HEK293 (cell line): ENCODE measurements around the gene LY6G6F.

ENCODE experiments used
- ATF2 ChIP-seq: fragments of 450-650 bp; formaldehyde crosslinking; IDR thresholded peaks from 2 replicates; pipeline ENCODE4 v1.5.1; 2016; ENCODE audit warnings: missing biosample characterization, missing genetic modification characterization, low read depth
- GFI1B ChIP-seq: fragments of 450-650 bp; formaldehyde crosslinking; IDR thresholded peaks from 2 replicates; pipeline ENCODE4 v1.5.1; 2016; ENCODE audit warnings: missing biosample characterization, missing genetic modification characterization
- GLI4 ChIP-seq: fragments of 450-650 bp; formaldehyde crosslinking; IDR thresholded peaks from 2 replicates; pipeline ENCODE4 v1.5.1; 2016; ENCODE audit warnings: missing biosample characterization, missing genetic modification characterization
- GLIS1 ChIP-seq: fragments of 450-650 bp; formaldehyde crosslinking; IDR thresholded peaks from 2 replicates; pipeline ENCODE4 v1.5.1; 2016; ENCODE audit warnings: missing biosample characterization, missing genetic modification characterization
- GLIS2 ChIP-seq: fragments of 450-650 bp; formaldehyde crosslinking; IDR thresholded peaks from 2 replicates; pipeline ENCODE4 v1.5.1; 2016; ENCODE audit warnings: missing biosample characterization, missing genetic modification characterization
- HOXA7 ChIP-seq: sonication (generic); formaldehyde crosslinking; IDR thresholded peaks from 2 replicates; pipeline ENCODE4 v1.8.1; 2022; ENCODE audit warnings: missing genetic modification reagents, borderline replicate concordance
- KLF1 ChIP-seq: fragments of 450-650 bp; formaldehyde crosslinking; IDR thresholded peaks from 2 replicates; pipeline ENCODE4 v1.5.1; 2016; ENCODE audit warnings: missing biosample characterization, missing genetic modification characterization
- OSR2 ChIP-seq: fragments of 450-650 bp; formaldehyde crosslinking; IDR thresholded peaks from 2 replicates; pipeline ENCODE4 v1.5.1; 2016; ENCODE audit warnings: missing biosample characterization, missing genetic modification characterization
- PRDM6 ChIP-seq: fragments of 450-650 bp; formaldehyde crosslinking; IDR thresholded peaks from 2 replicates; pipeline ENCODE4 v1.5.1; 2017; ENCODE audit warnings: missing biosample characterization, missing genetic modification characterization
- SP2 ChIP-seq: fragments of 450-650 bp; formaldehyde crosslinking; IDR thresholded peaks from 2 replicates; pipeline ENCODE4 v1.5.1; 2016; ENCODE audit warnings: missing biosample characterization, missing genetic modification characterization
- TRIM28 ChIP-seq: IDR thresholded peaks from 2 replicates; pipeline ENCODE4 v1.6.1; 2011; ENCODE audit warnings: low read length, control low read depth, borderline replicate concordance
- ZBTB7A ChIP-seq: fragments of 450-650 bp; formaldehyde crosslinking; IDR thresholded peaks from 2 replicates; pipeline ENCODE4 v1.5.1; 2016; ENCODE audit warnings: low read depth, missing biosample characterization, missing genetic modification characterization
- ZFHX2 ChIP-seq: fragments of 450-650 bp; formaldehyde crosslinking; conservative IDR thresholded peaks from 2 replicates; pipeline ENCODE4 v1.5.1; 2016; ENCODE audit warnings: missing biosample characterization, missing genetic modification characterization
- ZFP3 ChIP-seq: fragments of 450-650 bp; formaldehyde crosslinking; IDR thresholded peaks from 2 replicates; pipeline ENCODE4 v1.5.1; 2016; ENCODE audit warnings: low read depth, missing biosample characterization, missing genetic modification characterization
- ZIC2 ChIP-seq: fragments of 450-650 bp; formaldehyde crosslinking; IDR thresholded peaks from 2 replicates; pipeline ENCODE4 v1.5.1; 2016; ENCODE audit warnings: missing biosample characterization, missing genetic modification characterization
- ZNF112 ChIP-seq: fragments of 450-650 bp; formaldehyde crosslinking; IDR thresholded peaks from 2 replicates; pipeline ENCODE4 v1.5.0; 2017; ENCODE audit warnings: missing biosample characterization, missing genetic modification characterization
- ZNF132 ChIP-seq: fragments of 450-650 bp; formaldehyde crosslinking; IDR thresholded peaks from 2 replicates; pipeline ENCODE4 v1.5.1; 2017; ENCODE audit warnings: missing biosample characterization, missing genetic modification characterization, borderline replicate concordance
- ZNF138 ChIP-seq: fragments of 450-650 bp; formaldehyde crosslinking; IDR thresholded peaks from 2 replicates; pipeline ENCODE4 v1.5.1; 2016; ENCODE audit warnings: missing biosample characterization, missing genetic modification characterization, borderline replicate concordance
- ZNF2 ChIP-seq: fragments of 450-650 bp; formaldehyde crosslinking; IDR thresholded peaks from 2 replicates; pipeline ENCODE4 v1.5.1; 2016; ENCODE audit warnings: missing biosample characterization, missing genetic modification characterization
- ZNF202 ChIP-seq: fragments of 450-650 bp; formaldehyde crosslinking; IDR thresholded peaks from 2 replicates; pipeline ENCODE4 v1.5.1; 2016; ENCODE audit warnings: missing biosample characterization, missing genetic modification characterization, borderline replicate concordance
- ZNF214 ChIP-seq: fragments of 450-650 bp; formaldehyde crosslinking; IDR thresholded peaks from 2 replicates; pipeline ENCODE4 v1.5.1; 2017; ENCODE audit warnings: missing biosample characterization, mild to moderate bottlenecking, missing genetic modification characterization, borderline replicate concordance
- ZNF24 ChIP-seq: fragments of 450-650 bp; formaldehyde crosslinking; IDR thresholded peaks from 2 replicates; pipeline ENCODE4 v1.5.1; 2016; ENCODE audit warnings: missing biosample characterization, missing genetic modification characterization
- ZNF274 ChIP-seq, 2 experiments: fragments of 200-500 bp in 1 of 2; fragments of 450-650 bp in 1 of 2; sonication (Bioruptor generic) in 1 of 2; formaldehyde crosslinking in 1 of 2; IDR thresholded peaks; 2 replicates each; pipeline versions ENCODE4 v1.5.1 to v1.6.1; 2014 to 2016; ENCODE audit warnings: borderline replicate concordance in 1 of 2, inconsistent platforms in 1 of 2, low read length in 1 of 2, missing biosample characterization in 1 of 2, missing genetic modification characterization in 1 of 2
- ZNF324 ChIP-seq: fragments of 450-650 bp; formaldehyde crosslinking; IDR thresholded peaks from 2 replicates; pipeline ENCODE4 v1.5.1; 2016; ENCODE audit warnings: missing biosample characterization, missing genetic modification characterization
- ZNF335 ChIP-seq: fragments of 450-650 bp; formaldehyde crosslinking; conservative IDR thresholded peaks from 2 replicates; pipeline ENCODE4 v1.5.1; 2016; ENCODE audit warnings: missing biosample characterization, missing genetic modification characterization
- ZNF354C ChIP-seq: fragments of 450-650 bp; formaldehyde crosslinking; IDR thresholded peaks from 2 replicates; pipeline ENCODE4 v1.5.1; 2016; ENCODE audit warnings: missing biosample characterization, missing genetic modification characterization, low read depth, borderline replicate concordance
- ZNF391 ChIP-seq: fragments of 450-650 bp; formaldehyde crosslinking; IDR thresholded peaks from 2 replicates; pipeline ENCODE4 v1.5.1; 2016; ENCODE audit warnings: low read depth, missing biosample characterization, missing genetic modification characterization, borderline replicate concordance
- ZNF394 ChIP-seq: fragments of 450-650 bp; formaldehyde crosslinking; IDR thresholded peaks from 2 replicates; pipeline ENCODE4 v1.5.1; 2016; ENCODE audit warnings: missing biosample characterization, missing genetic modification characterization, mild to moderate bottlenecking, moderate library complexity, borderline replicate concordance
- ZNF398 ChIP-seq: fragments of 450-650 bp; formaldehyde crosslinking; IDR thresholded peaks from 2 replicates; pipeline ENCODE4 v1.5.1; 2017; ENCODE audit warnings: missing biosample characterization, missing genetic modification characterization
- ZNF423 ChIP-seq: fragments of 450-650 bp; formaldehyde crosslinking; IDR thresholded peaks from 2 replicates; pipeline ENCODE4 v1.5.1; 2016; ENCODE audit warnings: missing biosample characterization, missing genetic modification characterization
- ZNF426 ChIP-seq: fragments of 450-650 bp; formaldehyde crosslinking; IDR thresholded peaks from 2 replicates; pipeline ENCODE4 v1.5.1; 2017; ENCODE audit warnings: missing biosample characterization, missing genetic modification characterization, mild to moderate bottlenecking, inconsistent platforms, moderate library complexity
- ZNF529 ChIP-seq: fragments of 450-650 bp; formaldehyde crosslinking; IDR thresholded peaks from 2 replicates; pipeline ENCODE4 v1.5.1; 2017; ENCODE audit warnings: missing genetic modification characterization, missing biosample characterization; ENCODE audit not compliant: insufficient replicate concordance
- ZNF558 ChIP-seq: fragments of 450-650 bp; formaldehyde crosslinking; IDR thresholded peaks from 2 replicates; pipeline ENCODE4 v1.5.1; 2016; ENCODE audit warnings: missing biosample characterization, missing genetic modification characterization
- ZNF560 ChIP-seq: fragments of 450-650 bp; formaldehyde crosslinking; IDR thresholded peaks from 2 replicates; pipeline ENCODE4 v1.5.1; 2017; ENCODE audit warnings: missing biosample characterization, missing genetic modification characterization, borderline replicate concordance
- ZNF629 ChIP-seq: fragments of 450-650 bp; formaldehyde crosslinking; IDR thresholded peaks from 2 replicates; pipeline ENCODE4 v1.5.1; 2017; ENCODE audit warnings: missing biosample characterization, missing genetic modification characterization
- ZNF701 ChIP-seq: fragments of 450-650 bp; formaldehyde crosslinking; IDR thresholded peaks from 2 replicates; pipeline ENCODE4 v1.5.1; 2016; ENCODE audit warnings: missing biosample characterization, missing genetic modification characterization
- ZNF785 ChIP-seq: fragments of 450-650 bp; formaldehyde crosslinking; IDR thresholded peaks from 2 replicates; pipeline ENCODE4 v1.5.1; 2016; ENCODE audit warnings: missing biosample characterization, missing genetic modification characterization

The LY6G6F gene

GRCh38 chr6:31664790-31665500 lies 41.7 kb upstream of the LY6G6F start, which contains the start of gene GPANK1 (continued):
- TF ChIP-seq ATF2 (tag by site-specific recombination) = no peak
- TF ChIP-seq ZNF335 (tag by site-specific recombination) = peak; percentile 20
- TF ChIP-seq GLIS2 (tag by site-specific recombination) = no peak; the same call in 1 of the 2 replicates
- no peak for TF ChIP-seq ZNF354C (tag by site-specific recombination)
- no peak for TF ChIP-seq ZNF324
- no peak for TF ChIP-seq TRIM28
- TF ChIP-seq ZNF394 (tag by site-specific recombination) = peak; percentile 12; the same call in 1 of the 2 replicates
- no peak for TF ChIP-seq ZNF274 (IDR thresholded peaks at IDR 0.05; ENCODE audit: low read length)
- TF ChIP-seq ZNF274 (tag by site-specific recombination; IDR thresholded peaks at IDR 0.05; ENCODE audit: borderline replicate concordance) = no peak
- no peak for TF ChIP-seq ZNF529 (tag by site-specific recombination)
- TF ChIP-seq ZNF391 (tag by site-specific recombination) = no peak; the same call in 1 of the 2 replicates
- TF ChIP-seq GLI4 = no peak
- TF ChIP-seq ZNF202 (tag by site-specific recombination) = no peak
- no peak for TF ChIP-seq ZNF2
- no peak for TF ChIP-seq ZNF138
- TF ChIP-seq GLIS1 (tag by site-specific recombination) = no peak
- no peak for TF ChIP-seq ZNF214
- TF ChIP-seq ZNF560 = no peak
- peak; percentile 21; the same call in 1 of the 2 replicates for TF ChIP-seq ZNF24
- TF ChIP-seq GFI1B (tag by site-specific recombination) = no peak
- no peak for TF ChIP-seq HOXA7
- no peak for TF ChIP-seq ZFP3
- no peak for TF ChIP-seq ZNF701 (tag by site-specific recombination)
- TF ChIP-seq ZNF398 (tag by site-specific recombination) = no peak
- TF ChIP-seq SP2 (tag by site-specific recombination) = no peak
- no peak for TF ChIP-seq ZBTB7A (tag by site-specific recombination)
- TF ChIP-seq ZIC2 = no peak
- TF ChIP-seq ZNF112 (tag by site-specific recombination) = no peak
- no peak for TF ChIP-seq PRDM6 (tag by site-specific recombination)
- 0 out of 2 replicates have a peak, but pooled peaks have one; percentile 37 for TF ChIP-seq ZNF558 (tag by site-specific recombination)
- TF ChIP-seq ZNF785 (tag by site-specific recombination) = no peak
- peak; percentile 84 for TF ChIP-seq ZNF629
- TF ChIP-seq ZNF426 (tag by site-specific recombination) = no peak
- TF ChIP-seq ZFHX2 (tag by site-specific recombination) = peak; percentile 54
- TF ChIP-seq KLF1 = no peak; the same call in 1 of the 2 replicates
- no peak for TF ChIP-seq ZNF423 (tag by site-specific recombination)
- no peak for TF ChIP-seq OSR2 (tag by site-specific recombination)
- TF ChIP-seq ZNF132 (tag by site-specific recombination) = no peak
